ENCODE measurements around the gene GXYLT1.
"Not testable (repeated sequence)": the region's sequence is repeated elsewhere in the genome, so short reads cannot be mapped to it uniquely, and the experiment has no call there.

The GXYLT1 gene

GRCh38 chr12:42144408-42145196 lies at the start of gene GXYLT1:
Gene GXYLT1 (minus strand): TSS chr12:42144874. CDS start chr12:42144646, 228 bp downstream.
- peak within 1 kb of the TSS; percentile 96 for H3K4me3 Mint-ChIP-seq
- H3K9me3 Mint-ChIP-seq = no peaks in the 10 kb centered on the region
- peaks cover 2% of the 10 kb centered on the region for H3K36me3 Mint-ChIP-seq
- peak within 1 kb of the TSS; percentile 93 for H3K27ac Mint-ChIP-seq
- H3K4me1 Mint-ChIP-seq = peaks cover 48% of the 10 kb centered on the region
- H3K27me3 Mint-ChIP-seq = no peaks in the 10 kb centered on the region

DNA sequence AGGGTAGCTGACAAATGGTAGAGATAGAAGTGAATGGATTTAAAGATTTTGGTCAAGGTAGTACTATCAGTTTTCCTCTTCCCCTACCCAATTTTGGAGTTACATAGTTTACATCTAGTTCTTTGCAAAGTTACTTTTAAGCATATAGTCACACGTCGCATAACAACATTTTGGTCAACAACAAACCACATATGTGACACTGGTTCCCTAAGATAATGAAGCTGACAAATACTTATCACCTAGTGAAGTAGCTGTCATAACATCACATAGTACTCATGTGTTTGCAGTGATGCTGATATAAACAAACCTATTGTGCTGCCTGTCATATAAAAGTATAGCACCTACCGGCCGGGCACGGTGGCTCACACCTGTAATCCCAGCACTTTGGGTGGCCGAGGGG lies 48.0 kb upstream of the GXYLT1 start:
- H3K27me3 Mint-ChIP-seq = no peaks in the 10 kb centered on the region
- H3K4me1 Mint-ChIP-seq = peaks cover 17% of the 10 kb centered on the region
- no peak overlapping the region for H3K4me3 Mint-ChIP-seq
- H3K9me3 Mint-ChIP-seq = no peaks in the 10 kb centered on the region
- no peak overlapping the region for H3K27ac Mint-ChIP-seq
- peaks cover 10% of the 10 kb centered on the region for H3K36me3 Mint-ChIP-seq

GRCh38 chr12:42192258-42192657 lies 47.6 kb upstream of the GXYLT1 start:
- Mint-ChIP-seq H3K9me3 (no peaks in the 10 kb centered on the region), H3K4me1 (peaks cover 17% of the 10 kb centered on the region), H3K27me3 (no peaks in the 10 kb centered on the region), H3K27ac (no peak overlapping the region), H3K36me3 (peaks cover 10% of the 10 kb centered on the region), H3K4me3 (no peak overlapping the region)

- no peaks in the 10 kb centered on the region for H3K27me3 Mint-ChIP-seq
- no peak overlapping the region for H3K4me3 Mint-ChIP-seq
- H3K9me3 Mint-ChIP-seq = no peaks in the 10 kb centered on the region
- H3K36me3 Mint-ChIP-seq = peaks cover 6% of the 10 kb centered on the region
- H3K4me1 Mint-ChIP-seq = peaks cover 12% of the 10 kb centered on the region
- H3K27ac Mint-ChIP-seq = no peak overlapping the region
Measured at GRCh38 chr12:42190376-42190775, 45.7 kb upstream of the GXYLT1 start.

- not testable (repeated sequence) for H3K9me3 Mint-ChIP-seq, H3K27ac Mint-ChIP-seq, H3K27me3 Mint-ChIP-seq, H3K36me3 Mint-ChIP-seq, H3K4me3 Mint-ChIP-seq
- peaks cover 20% of the 10 kb centered on the region for H3K4me1 Mint-ChIP-seq
Measured at GRCh38 chr12:42188275-42188674, 43.6 kb upstream of the GXYLT1 start.

- Mint-ChIP-seq H3K27me3 (no peaks in the 10 kb centered on the region), H3K36me3 (peaks cover 8% of the 10 kb centered on the region), H3K9me3 (no peaks in the 10 kb centered on the region), H3K4me3 (no peak overlapping the region), H3K27ac (no peak overlapping the region), H3K4me1 (peaks cover 25% of the 10 kb centered on the region)
Measured at GRCh38 chr12:42187799-42188198, 43.1 kb upstream of the GXYLT1 start.

DNA sequence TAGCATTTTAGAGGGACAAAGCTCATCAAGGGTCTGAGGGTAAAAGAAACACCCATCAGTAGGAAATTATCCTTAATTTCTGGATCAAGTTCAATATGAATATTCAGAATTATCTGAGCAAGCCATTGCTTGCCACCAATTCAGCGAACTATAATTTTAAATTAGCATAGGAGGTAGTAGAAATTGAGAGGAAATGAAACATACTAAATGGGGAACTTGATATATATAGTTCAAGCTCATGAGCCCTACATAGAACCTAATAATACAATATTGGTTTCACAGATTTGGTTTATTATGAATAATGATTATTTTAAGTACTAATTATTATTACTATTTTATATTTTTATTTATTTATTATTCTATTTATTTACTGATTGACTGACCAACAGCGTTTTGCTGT lies 42.1 kb upstream of the GXYLT1 start:
- H3K4me3 Mint-ChIP-seq = no peak overlapping the region

GRCh38 chr12:42182394-42182793 lies 37.7 kb upstream of the GXYLT1 start:
- no peaks in the 10 kb centered on the region for H3K27me3 Mint-ChIP-seq
- H3K9me3 Mint-ChIP-seq = no peaks in the 10 kb centered on the region
- H3K27ac Mint-ChIP-seq = peak overlapping the region; percentile 88
- H3K4me1 Mint-ChIP-seq = peaks cover 29% of the 10 kb centered on the region
- peak overlapping the region; percentile 26 for H3K4me3 Mint-ChIP-seq
- H3K36me3 Mint-ChIP-seq = peaks cover 15% of the 10 kb centered on the region

More for the DNA sequence above, 42.1 kb upstream of the GXYLT1 start:
- Mint-ChIP-seq H3K27me3 (no peaks in the 10 kb centered on the region), H3K9me3 (no peaks in the 10 kb centered on the region), H3K36me3 (peaks cover 8% of the 10 kb centered on the region), H3K4me1 (peaks cover 34% of the 10 kb centered on the region), H3K27ac (no peak overlapping the region)

- H3K9me3 Mint-ChIP-seq = peaks cover 5% of the 10 kb centered on the region
- H3K4me3 Mint-ChIP-seq = no peak overlapping the region
- no peaks in the 10 kb centered on the region for H3K27me3 Mint-ChIP-seq
- H3K4me1 Mint-ChIP-seq = peaks cover 33% of the 10 kb centered on the region
- no peak overlapping the region for H3K27ac Mint-ChIP-seq
- H3K36me3 Mint-ChIP-seq = peaks cover 25% of the 10 kb centered on the region
Measured at GRCh38 chr12:42180990-42181596, 36.4 kb upstream of the GXYLT1 start.

DNA sequence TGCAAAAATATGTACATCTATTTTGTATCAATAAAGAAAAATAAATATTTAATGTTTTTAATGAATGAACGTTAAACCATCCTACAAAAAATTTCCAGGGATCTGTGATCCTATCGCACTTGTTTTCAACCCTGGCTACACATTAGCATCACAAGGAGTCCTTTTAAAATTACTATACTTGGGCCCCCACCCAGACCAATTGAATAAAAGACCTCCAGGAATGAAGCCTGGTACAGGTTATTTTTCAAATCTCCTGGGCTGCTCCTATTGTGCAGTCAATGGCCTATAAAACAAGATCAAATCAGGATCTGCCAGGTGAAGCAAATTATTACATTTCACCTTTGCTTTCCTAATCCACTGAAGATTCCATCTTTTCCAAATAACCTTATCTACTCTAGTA lies 33.4 kb upstream of the GXYLT1 start:
- Mint-ChIP-seq H3K4me3 (no peak overlapping the region), H3K27me3 (no peaks in the 10 kb centered on the region), H3K36me3 (peaks cover 29% of the 10 kb centered on the region), H3K27ac (no peak overlapping the region), H3K4me1 (peaks cover 36% of the 10 kb centered on the region), H3K9me3 (peaks cover 9% of the 10 kb centered on the region)

DNA sequence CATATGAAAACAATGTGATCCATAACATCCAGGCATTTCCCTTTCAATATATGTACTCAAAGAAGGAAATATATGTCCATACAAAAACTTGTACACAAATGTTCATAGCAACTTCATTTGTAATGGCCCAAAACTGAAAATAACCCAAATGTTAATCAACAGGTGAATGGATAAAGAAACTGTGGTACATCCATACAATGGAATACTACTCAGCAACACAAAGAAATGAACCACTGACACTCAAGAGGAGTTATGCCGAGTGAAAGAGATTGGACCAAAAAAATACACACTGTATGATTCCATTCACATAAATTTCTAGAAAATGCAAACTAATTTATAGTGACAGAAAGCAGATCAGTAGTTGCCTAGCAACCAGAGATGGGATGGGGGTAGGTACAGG lies 30.3 kb upstream of the GXYLT1 start:
- Mint-ChIP-seq H3K27me3 (no peaks in the 10 kb centered on the region), H3K27ac (no peak overlapping the region), H3K9me3 (peaks cover 9% of the 10 kb centered on the region), H3K36me3 (peaks cover 32% of the 10 kb centered on the region), H3K4me1 (peaks cover 25% of the 10 kb centered on the region), H3K4me3 (no peak overlapping the region)

- H3K36me3 Mint-ChIP-seq = peaks cover 32% of the 10 kb centered on the region
- H3K9me3 Mint-ChIP-seq = peaks cover 9% of the 10 kb centered on the region
- peak overlapping the region; percentile 26 for H3K27ac Mint-ChIP-seq
- no peaks in the 10 kb centered on the region for H3K27me3 Mint-ChIP-seq
- peaks cover 28% of the 10 kb centered on the region for H3K4me1 Mint-ChIP-seq
- no peak overlapping the region for H3K4me3 Mint-ChIP-seq
Measured at GRCh38 chr12:42173961-42174521, 29.4 kb upstream of the GXYLT1 start.

DNA sequence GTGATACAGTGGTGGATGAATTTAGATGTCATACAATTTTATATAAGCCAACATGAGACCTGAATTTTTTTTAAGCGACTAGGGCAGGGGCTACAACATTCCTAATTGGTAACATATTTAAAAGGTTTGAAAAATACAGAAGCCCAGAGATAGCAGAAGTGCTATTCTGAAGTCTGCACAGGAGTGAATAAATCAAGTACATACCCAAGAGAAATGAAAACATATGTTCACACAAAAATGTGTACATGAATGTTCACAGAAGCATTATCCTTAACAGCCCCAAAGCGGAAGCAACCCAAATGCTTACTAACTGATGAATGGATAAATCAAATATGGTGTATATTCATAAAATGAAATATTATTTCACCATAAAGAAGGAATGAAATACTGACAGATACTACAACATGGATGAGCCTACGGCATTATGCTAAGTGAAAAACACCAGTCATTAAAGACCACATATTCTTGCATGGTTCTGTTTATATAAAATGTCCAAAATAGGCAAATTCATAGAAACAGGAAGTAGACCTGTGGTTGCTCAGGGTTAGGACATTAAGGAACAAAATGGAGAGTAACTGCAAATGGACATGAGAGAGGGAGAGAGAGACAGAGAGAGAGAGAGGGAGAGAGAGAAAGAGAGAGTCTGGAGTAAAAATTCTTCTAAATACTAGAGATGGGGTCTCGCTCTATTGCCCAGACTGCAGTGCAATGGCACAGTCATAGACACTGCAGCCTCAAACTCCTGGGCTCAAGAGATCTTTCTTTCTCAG lies 28.0 kb upstream of the GXYLT1 start:
- Mint-ChIP-seq H3K4me1 (peaks cover 29% of the 10 kb centered on the region), H3K4me3 (no peak overlapping the region), H3K27ac (peak overlapping the region; percentile 13), H3K27me3 (no peaks in the 10 kb centered on the region), H3K9me3 (peaks cover 9% of the 10 kb centered on the region), H3K36me3 (peaks cover 31% of the 10 kb centered on the region)

- Mint-ChIP-seq H3K36me3 (peaks cover 12% of the 10 kb centered on the region), H3K4me1 (peaks cover 33% of the 10 kb centered on the region), H3K9me3 (peaks cover 4% of the 10 kb centered on the region), H3K27me3 (no peaks in the 10 kb centered on the region), H3K4me3 (no peak overlapping the region), H3K27ac (no peak overlapping the region)
Measured at GRCh38 chr12:42167711-42168110, 23.0 kb upstream of the GXYLT1 start.

DNA sequence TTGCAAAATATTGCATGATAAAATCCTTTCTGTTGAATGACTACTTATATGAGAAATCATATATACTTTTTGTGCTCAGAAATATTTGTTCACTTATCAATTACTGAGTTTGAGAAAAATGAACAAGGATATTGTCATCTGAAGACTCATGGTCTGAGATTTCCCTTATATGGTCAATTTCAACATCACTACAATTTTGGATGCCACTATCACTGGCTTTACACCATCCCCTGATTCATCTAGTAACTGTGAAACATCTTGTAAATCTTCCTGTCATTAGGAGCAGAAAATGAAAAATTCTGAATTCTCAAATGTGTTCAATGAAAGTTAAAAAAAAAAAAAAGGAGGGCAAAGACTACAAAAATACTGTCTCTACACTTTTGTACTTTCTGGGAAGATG lies 21.8 kb upstream of the GXYLT1 start:
- Mint-ChIP-seq H3K27ac (peak overlapping the region; percentile 67), H3K4me3 (no peak overlapping the region), H3K27me3 (no peaks in the 10 kb centered on the region), H3K36me3 (peaks cover 12% of the 10 kb centered on the region), H3K9me3 (peaks cover 4% of the 10 kb centered on the region), H3K4me1 (peaks cover 41% of the 10 kb centered on the region)
